Stimulated activated naive B cell treated with anti-CD40 and anti-IgM and Interleukin-4, amounts not matched to agents 10 μg/mL and 1 μg/mL and 100 μg/mL, for 72 hours (primary cell): ENCODE measurements around the gene PKN3.

Experiments
- ATAC-seq, 2 donors: fragments of 150-1000 bp; cut with Tn5 transposase; replicated peaks; 2 replicates each; pipeline ENCODE4 v1.10.0; 2021; ENCODE audit warnings: moderate library complexity in 1 of 2
- DNase-seq: peaks from one replicate; pipeline ENCODE4 v3.0.0; 2021
- H3K27ac Mint-ChIP-seq: one replicate; pipeline ENCODE4 v1.8.0; 2022; ENCODE audit warnings: mild to moderate bottlenecking, mixed read lengths
- H3K27me3 Mint-ChIP-seq, 2 donors: one replicate each; pipeline ENCODE4 v1.8.0; 2022; ENCODE audit warnings: mixed read lengths in 2 of 2
- H3K36me3 Mint-ChIP-seq, 2 donors: one replicate each; pipeline ENCODE4 v1.8.0; 2022; ENCODE audit warnings: mixed read lengths in 2 of 2, mild to moderate bottlenecking in 1 of 2
- H3K4me1 Mint-ChIP-seq, 2 donors: one replicate each; pipeline ENCODE4 v1.8.0; 2022; ENCODE audit warnings: mixed read lengths in 2 of 2, mild to moderate bottlenecking in 1 of 2
- H3K4me3 Mint-ChIP-seq, 2 donors: one replicate each; pipeline ENCODE4 v1.8.0; 2022; ENCODE audit warnings: mild to moderate bottlenecking in 2 of 2, mixed read lengths in 2 of 2, moderate library complexity in 1 of 2
- H3K9me3 Mint-ChIP-seq, 2 donors: one replicate each; pipeline ENCODE4 v1.8.0; 2022; ENCODE audit warnings: mixed read lengths in 2 of 2, mild to moderate bottlenecking in 1 of 2

PKN3 gene

DNA sequence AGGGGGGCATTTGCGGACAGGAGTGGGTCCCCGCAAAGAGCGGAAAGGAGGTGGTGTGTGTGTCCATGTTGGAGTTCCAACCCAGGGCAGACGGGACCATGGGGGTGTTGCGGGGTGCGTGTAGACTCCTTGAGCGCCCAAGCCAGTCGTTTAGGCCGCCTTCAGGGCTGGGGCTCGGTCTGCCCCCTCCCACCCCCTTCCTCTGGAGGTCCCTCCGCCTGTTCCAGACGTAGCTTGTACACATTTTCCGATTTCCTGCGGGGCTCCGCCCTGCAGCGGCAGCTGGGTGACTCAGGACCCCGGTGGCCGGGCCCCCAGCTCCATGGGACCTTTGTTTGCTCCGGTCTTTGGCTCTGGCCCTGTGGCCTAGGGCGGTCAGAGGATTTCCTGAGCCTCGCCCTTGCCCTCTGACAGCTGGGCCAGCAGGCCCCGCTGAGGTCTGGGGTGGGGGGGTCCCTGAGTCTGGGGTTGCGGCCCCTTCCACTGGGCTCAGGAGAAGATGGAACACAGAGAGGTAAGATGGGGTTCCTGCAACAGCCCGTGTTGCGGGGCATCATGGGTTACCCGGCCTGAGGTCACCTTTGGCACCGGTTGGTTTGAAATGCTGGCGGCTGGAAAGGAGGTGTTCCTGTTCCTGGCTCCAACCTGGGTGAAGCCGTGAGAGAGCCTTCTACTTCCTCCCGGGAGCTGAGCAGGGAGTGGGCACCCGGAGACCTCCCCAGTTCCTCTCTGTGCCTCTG is 1.5 kb downstream of the PKN3 start:
- DNase-seq (no peak), ATAC-seq (no peak)
- H3K27me3 Mint-ChIP-seq = no peaks in the 10 kb centered on the region
- H3K27ac Mint-ChIP-seq = no peak overlapping the region
- H3K9me3 Mint-ChIP-seq = no peaks in the 10 kb centered on the region
- peak overlapping the region; percentile 89 to 91 for H3K4me3 Mint-ChIP-seq
- peaks cover 0 to 3% of the 10 kb centered on the region in 2 donors for H3K36me3 Mint-ChIP-seq
- peaks cover 15 to 21% of the 10 kb centered on the region in 2 donors for H3K4me1 Mint-ChIP-seq

DNA sequence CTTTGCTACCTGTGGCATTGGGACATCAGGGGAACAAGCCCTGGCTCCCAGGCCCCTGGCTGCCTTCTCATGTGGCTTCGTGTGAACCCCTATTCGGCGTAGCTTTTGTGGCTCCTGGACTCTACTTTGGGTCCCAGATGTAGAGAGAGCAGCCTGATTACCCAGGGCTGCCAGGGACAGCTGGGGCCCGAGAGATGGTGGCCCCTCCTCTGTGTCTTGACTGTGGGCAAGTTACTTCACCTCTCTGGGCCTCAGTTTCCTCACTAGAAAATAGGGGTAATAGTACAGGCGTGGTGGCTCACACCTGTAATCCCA is 2.0 kb downstream of the PKN3 start:
- no peak overlapping the region for H3K27ac Mint-ChIP-seq
- H3K27me3 Mint-ChIP-seq = no peaks in the 10 kb centered on the region
- H3K9me3 Mint-ChIP-seq = no peaks in the 10 kb centered on the region
- DNase-seq (no peak), ATAC-seq (no peak)
- peaks cover 15 to 21% of the 10 kb centered on the region in 2 donors for H3K4me1 Mint-ChIP-seq
- H3K4me3 Mint-ChIP-seq = peak overlapping the region; percentile 13 to 14
- H3K36me3 Mint-ChIP-seq = peaks cover 0 to 3% of the 10 kb centered on the region in 2 donors

DNA sequence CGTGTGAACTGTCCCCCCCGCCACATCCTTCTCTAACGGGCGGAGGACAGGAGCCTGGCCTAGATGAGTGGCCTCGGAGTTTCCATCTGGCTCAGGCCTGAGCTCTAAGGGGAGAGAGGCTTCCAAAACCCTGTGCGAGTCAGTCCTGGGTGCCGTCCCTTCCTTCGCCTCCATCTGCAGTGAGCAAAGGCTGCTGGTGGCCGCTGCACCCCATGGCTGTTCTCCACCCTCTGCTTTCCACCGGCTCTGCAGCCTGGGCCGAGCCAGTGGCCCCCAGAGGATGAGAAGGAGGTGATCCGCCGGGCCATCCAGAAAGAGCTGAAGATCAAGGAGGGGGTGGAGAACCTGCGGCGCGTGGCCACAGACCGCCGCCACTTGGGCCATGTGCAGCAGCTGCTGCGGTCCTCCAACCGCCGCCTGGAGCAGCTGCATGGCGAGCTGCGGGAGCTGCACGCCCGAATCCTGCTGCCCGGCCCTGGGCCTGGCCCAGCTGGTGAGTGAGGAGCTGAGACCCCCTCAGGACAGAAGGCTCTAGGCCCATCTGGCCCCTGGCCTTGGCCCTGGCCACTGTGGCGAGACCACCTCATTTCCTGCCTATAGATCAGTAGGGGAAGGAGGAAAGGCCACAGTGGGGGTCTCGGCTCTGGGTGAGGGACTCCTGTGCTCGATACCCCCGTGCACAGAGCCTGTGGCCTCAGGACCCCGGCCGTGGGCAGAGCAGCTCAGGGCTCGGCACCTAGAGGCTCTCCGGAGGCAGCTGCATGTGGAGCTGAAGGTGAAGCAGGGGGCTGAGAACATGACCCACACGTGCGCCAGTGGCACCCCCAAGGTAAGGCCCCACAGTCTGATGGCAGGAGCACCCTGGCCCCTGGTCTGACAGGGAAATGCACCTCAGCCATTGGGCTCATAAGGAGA is 3.0 kb downstream of the PKN3 start:
- Mint-ChIP-seq H3K4me3 (no peak overlapping the region), H3K4me1 (peaks cover 15 to 21% of the 10 kb centered on the region in 2 donors), H3K36me3 (peaks cover 0 to 3% of the 10 kb centered on the region in 2 donors), H3K9me3 (no peaks in the 10 kb centered on the region), H3K27ac (no peak overlapping the region), H3K27me3 (no peaks in the 10 kb centered on the region)
- DNase-seq (no peak), ATAC-seq (no peak)

DNA sequence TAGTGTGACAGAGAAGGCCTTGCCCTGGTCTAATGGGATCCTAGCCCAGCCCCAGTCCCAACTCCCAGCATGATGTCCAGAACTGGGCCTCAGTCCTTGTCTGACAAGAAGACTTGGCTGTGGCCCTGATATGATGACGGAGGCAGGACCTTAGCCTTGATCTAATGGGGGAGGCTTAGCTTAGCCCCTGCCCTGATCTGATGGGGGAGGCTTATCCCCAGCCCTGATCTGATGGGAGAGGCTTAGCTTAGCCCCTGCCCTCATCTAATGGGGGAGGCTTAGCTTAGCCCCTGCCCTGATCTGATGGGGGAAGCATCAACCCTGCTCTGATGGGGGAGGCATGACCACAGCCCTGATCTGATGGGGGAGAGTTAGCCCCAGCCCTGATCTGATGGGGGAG is 3.7 kb downstream of the PKN3 start:
- H3K27ac Mint-ChIP-seq = no peak overlapping the region
- no peaks in the 10 kb centered on the region for H3K9me3 Mint-ChIP-seq
- no peak overlapping the region for H3K4me3 Mint-ChIP-seq
- peaks cover 2 to 3% of the 10 kb centered on the region in 2 donors for H3K36me3 Mint-ChIP-seq
- ATAC-seq = no peak
- peaks cover 15 to 20% of the 10 kb centered on the region in 2 donors for H3K4me1 Mint-ChIP-seq
- DNase-seq = no peak
- H3K27me3 Mint-ChIP-seq = no peaks in the 10 kb centered on the region

DNA sequence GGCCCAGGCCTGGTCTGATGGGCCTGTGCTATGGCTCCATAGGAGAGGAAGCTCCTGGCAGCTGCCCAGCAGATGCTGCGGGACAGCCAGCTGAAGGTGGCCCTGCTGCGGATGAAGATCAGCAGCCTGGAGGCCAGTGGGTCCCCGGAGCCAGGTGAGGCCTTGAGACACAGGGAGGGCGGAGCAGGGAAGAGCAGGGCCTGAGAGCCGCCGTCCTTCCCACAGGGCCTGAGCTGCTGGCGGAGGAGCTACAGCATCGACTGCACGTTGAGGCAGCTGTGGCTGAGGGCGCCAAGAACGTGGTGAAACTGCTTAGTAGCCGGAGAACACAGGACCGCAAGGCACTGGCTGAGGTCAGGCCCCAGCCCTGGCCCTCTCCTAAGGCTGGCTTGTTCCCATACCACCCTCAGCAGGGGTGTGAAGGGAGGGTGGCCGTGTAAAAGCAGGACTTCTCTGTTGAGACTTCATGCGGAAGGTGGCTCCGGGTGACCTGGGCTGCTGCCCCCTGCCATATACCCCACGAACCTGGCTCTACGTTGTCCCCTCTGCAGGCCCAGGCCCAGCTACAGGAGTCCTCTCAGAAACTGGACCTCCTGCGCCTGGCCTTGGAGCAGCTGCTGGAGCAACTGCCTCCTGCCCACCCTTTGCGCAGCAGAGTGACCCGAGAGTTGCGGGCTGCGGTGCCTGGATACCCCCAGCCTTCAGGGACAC is 4.5 kb downstream of the PKN3 start:
- peaks cover 2 to 3% of the 10 kb centered on the region in 2 donors for H3K36me3 Mint-ChIP-seq
- peaks cover 8 to 13% of the 10 kb centered on the region in 2 donors for H3K4me1 Mint-ChIP-seq
- no peak overlapping the region for H3K4me3 Mint-ChIP-seq
- H3K27ac Mint-ChIP-seq = no peak overlapping the region
- no peak for DNase-seq
- no peak for ATAC-seq
- H3K27me3 Mint-ChIP-seq = no peaks in the 10 kb centered on the region
- H3K9me3 Mint-ChIP-seq = no peaks in the 10 kb centered on the region

DNA sequence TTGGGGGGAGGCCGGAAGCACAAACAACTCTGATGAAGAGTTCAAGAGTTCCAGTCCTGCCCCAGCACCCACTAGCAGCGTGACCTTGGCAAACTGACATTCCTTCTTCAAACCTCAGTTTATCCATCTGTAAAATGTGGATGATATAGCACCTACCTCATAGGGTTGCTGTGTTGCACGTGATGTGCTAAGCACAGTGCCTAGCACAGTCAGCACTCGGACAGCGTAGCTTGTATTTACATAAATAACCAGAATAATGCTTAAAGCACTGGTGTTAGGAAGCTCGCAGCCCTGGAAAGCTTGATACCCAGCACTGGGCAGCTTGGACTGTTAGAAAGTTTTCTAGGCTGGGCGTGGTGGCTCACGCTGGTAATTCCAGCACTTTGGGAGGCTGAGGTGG is 5.1 kb downstream of the PKN3 start:
- H3K27ac Mint-ChIP-seq = no peak overlapping the region
- H3K9me3 Mint-ChIP-seq = no peaks in the 10 kb centered on the region
- peaks cover 6 to 8% of the 10 kb centered on the region in 2 donors for H3K4me1 Mint-ChIP-seq
- H3K27me3 Mint-ChIP-seq = no peaks in the 10 kb centered on the region
- no peak overlapping the region for H3K4me3 Mint-ChIP-seq
- no peak for DNase-seq
- H3K36me3 Mint-ChIP-seq = peaks cover 4 to 8% of the 10 kb centered on the region in 2 donors
- ATAC-seq = no peak

DNA sequence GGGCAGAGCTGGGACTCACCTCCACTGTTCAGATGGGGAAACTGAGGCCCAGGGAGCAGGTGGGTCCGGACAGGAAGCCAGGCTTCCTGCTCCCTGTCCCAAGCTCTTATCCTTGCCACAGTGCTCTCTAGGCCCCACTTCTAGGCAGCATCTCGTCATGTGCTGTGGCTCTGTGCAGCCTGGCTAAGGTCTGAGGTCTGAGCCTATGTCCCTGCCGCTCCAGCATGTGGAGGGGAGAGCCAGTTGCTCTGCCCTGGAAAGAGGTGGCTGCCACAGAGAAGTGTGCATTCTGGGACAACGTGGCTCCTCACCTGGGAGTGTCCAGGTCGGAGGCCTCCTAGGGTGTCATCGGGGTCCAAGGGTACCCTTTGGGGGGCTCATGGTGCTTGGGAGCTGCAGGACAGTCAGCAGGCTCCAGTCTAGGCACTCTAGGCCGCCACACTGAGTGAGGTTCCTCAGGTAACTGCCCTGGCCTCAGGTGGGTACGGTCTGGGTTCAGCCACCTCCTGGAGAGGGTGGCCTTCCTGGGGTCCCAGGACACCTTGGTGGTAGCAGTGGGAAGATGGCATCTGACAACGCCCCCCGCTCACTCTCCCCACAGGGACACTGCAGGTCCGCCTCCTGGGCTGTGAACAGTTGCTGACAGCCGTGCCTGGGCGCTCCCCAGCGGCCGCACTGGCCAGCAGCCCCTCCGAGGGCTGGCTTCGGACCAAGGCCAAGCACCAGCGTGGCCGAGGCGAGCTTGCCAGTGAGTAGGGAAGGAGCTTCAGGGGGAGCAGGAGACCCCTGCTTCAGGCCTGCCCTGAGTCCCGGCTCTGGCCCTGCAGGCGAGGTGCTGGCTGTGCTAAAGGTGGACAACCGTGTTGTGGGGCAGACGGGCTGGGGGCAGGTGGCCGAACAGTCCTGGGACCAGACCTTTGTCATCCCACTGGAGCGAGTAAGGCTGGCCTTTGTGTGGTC is 10.4 kb downstream of the PKN3 start:
- Mint-ChIP-seq H3K9me3 (no peaks in the 10 kb centered on the region), H3K4me3 (no peak overlapping the region), H3K27ac (no peak overlapping the region), H3K36me3 (peaks cover 19% of the 10 kb centered on the region in 2 donors), H3K27me3 (no peaks in the 10 kb centered on the region), H3K4me1 (no peaks in the 10 kb centered on the region)
- no peak for ATAC-seq
- DNase-seq = no peak

DNA sequence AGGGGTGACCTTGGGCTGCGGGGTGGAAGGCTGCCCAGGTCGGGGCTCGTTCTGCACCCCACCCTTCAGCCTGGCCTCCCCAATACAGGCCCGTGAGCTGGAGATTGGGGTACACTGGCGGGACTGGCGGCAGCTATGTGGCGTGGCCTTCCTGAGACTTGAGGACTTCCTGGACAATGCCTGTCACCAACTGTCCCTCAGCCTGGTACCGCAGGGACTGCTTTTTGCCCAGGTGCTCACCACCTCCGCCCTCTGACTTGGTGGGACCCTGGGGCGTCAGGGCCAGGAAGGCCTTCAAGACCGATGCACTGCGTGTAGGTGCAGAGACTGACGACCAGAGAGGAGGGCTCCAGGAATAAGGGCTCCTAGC is 11.1 kb downstream of the PKN3 start:
- Mint-ChIP-seq H3K27ac (no peak overlapping the region), H3K27me3 (no peaks in the 10 kb centered on the region), H3K4me3 (no peak overlapping the region), H3K9me3 (no peaks in the 10 kb centered on the region), H3K36me3 (peaks cover 21 to 23% of the 10 kb centered on the region in 2 donors), H3K4me1 (no peaks in the 10 kb centered on the region)
- DNase-seq (no peak), ATAC-seq (no peak)

DNA sequence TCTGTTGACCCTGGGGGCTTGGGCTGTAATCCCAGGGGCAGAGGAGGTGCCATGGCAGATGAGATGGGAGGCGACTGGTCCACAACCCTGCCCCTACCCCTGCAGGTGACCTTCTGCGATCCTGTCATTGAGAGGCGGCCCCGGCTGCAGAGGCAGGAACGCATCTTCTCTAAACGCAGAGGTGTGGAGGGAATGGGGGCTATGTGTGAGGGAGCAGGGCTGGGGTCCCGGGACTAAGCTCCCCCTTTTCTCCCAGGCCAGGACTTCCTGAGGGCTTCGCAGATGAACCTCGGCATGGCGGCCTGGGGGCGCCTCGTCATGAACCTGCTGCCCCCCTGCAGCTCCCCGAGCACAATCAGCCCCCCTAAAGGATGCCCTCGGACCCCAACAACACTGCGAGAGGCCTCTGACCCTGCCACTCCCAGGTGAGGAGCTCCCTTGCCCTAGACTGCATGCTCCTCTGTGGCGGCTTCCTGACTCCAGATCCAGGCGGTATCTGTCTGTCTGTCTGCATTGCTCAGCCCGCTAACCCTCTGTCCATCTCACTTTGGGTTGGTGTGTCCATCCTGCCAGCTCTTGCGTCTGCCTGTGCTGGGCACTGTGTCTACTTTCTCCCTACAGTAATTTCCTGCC is 11.8 kb downstream of the PKN3 start:
- Mint-ChIP-seq H3K36me3 (peaks cover 21 to 23% of the 10 kb centered on the region in 2 donors), H3K9me3 (no peaks in the 10 kb centered on the region), H3K4me3 (no peak overlapping the region), H3K27ac (no peak overlapping the region), H3K27me3 (no peaks in the 10 kb centered on the region), H3K4me1 (no peaks in the 10 kb centered on the region)
- no peak for DNase-seq
- no peak for ATAC-seq

DNA sequence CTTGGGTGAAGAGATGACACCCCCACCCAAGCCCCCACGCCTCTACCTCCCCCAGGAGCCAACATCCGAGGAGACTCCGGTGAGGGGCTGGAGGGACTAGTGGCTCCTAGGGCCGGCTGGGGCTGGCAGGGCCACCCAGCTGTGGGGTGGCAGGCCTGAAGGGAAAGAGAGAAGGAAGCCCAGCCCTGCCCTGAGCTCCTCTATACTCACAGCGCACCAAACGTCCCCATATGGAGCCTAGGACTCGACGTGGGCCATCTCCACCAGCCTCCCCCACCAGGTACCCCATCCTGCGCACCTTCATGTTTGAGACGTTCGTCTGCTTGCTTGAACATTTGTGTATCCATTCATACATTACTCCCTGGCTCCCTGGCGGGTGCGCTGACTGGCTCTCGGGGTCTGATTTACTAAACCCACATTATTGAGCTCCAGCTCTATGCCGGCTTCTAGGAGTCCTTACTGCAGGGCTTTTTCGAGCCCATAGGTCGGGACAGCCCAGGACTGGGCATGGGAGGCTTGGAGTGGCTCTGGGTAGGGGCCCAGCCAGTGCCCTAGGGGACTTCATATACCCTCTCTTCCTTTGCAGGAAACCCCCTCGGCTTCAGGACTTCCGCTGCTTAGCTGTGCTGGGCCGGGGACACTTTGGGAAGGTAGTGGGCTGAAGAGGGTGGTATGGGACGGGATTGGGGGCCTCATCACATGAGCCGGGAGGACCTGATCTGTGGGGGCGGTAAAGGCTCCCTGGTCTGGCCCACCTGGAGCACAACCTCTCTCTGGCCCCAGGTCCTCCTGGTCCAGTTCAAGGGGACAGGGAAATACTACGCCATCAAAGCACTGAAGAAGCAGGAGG is 12.5 kb downstream of the PKN3 start:
- no peak overlapping the region for H3K4me3 Mint-ChIP-seq
- H3K27me3 Mint-ChIP-seq = no peaks in the 10 kb centered on the region
- DNase-seq (no peak), ATAC-seq (no peak)
- H3K36me3 Mint-ChIP-seq = peaks cover 24 to 27% of the 10 kb centered on the region in 2 donors
- H3K27ac Mint-ChIP-seq = peak overlapping the region; percentile 31
- H3K4me1 Mint-ChIP-seq = no peaks in the 10 kb centered on the region
- H3K9me3 Mint-ChIP-seq = no peaks in the 10 kb centered on the region

DNA sequence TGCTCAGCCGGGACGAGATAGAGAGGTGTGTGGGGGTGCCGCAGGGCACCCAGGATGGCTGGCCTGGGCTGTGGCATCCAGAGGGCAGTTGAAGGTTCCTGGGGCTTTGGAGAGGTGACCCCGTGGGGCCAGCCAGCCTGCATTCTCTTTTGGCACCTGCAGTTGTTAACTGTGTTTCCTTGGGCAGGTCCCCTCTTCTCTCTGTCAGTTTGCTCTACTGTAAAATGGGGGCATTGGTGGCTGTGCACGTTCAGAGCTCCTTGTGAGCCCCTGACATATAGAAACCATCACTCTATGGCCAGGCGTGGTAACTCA is 13.1 kb downstream of the PKN3 start:
- H3K4me3 Mint-ChIP-seq = no peak overlapping the region
- no peak for ATAC-seq
- no peaks in the 10 kb centered on the region for H3K9me3 Mint-ChIP-seq
- H3K27me3 Mint-ChIP-seq = no peaks in the 10 kb centered on the region
- H3K27ac Mint-ChIP-seq = no peak overlapping the region
- no peak for DNase-seq
- H3K4me1 Mint-ChIP-seq = no peaks in the 10 kb centered on the region
- peaks cover 26 to 29% of the 10 kb centered on the region in 2 donors for H3K36me3 Mint-ChIP-seq

DNA sequence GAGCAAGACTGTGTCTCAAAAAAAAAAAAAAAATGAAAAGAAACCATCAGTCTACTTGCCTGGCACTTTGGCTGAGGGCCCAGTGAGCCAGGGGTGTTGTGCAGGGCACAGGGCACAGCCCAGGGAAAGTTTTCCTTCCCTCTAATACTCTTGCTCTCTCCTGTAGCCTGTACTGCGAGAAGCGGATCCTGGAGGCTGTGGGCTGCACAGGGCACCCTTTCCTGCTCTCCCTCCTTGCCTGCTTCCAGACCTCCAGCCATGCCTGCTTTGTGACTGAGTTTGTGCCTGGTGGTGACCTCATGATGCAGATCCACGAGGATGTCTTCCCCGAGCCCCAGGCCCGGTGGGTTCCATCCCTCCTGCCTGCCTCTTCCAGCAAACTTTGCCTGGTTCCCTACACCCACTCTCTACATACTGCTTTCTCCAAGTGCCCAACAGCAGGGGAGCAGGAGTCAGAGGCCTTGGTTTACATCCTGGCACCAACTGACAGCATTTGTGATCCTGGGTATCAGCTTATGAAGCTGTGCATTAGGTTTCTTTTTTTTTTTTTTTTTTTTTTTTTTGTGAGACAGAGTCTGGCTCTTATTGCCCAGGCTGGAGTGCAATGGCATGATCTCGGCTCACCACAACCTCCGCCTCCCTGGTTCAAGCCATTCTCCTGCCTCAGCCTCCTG is 14.4 kb downstream of the PKN3 start:
- peaks cover 35 to 41% of the 10 kb centered on the region in 2 donors for H3K36me3 Mint-ChIP-seq
- H3K4me1 Mint-ChIP-seq = peaks cover 2 to 8% of the 10 kb centered on the region in 2 donors
- peak in 1 of 2 donors; percentile 9 for ATAC-seq
- H3K27ac Mint-ChIP-seq = peak overlapping the region; percentile 38
- DNase-seq = no peak
- no peaks in the 10 kb centered on the region for H3K27me3 Mint-ChIP-seq
- H3K9me3 Mint-ChIP-seq = no peaks in the 10 kb centered on the region
- H3K4me3 Mint-ChIP-seq = no peak overlapping the region
